ENCODE results near the gene VAC14. TPM values are rescaled to one million over a fixed set of nuclear protein-coding genes. Genes with fewer than 3 reads are reported as not detected.
"Not testable (repeated sequence)": the region's sequence is repeated elsewhere in the genome, so short reads cannot be mapped to it uniquely, and the experiment has no call there.

Gene VAC14
- total RNA-seq, 4 donors from 2014 or later: 31.1 to 47.0 (median 37.0) TPM

GRCh38 chr16:70746708-70747424, 54.1 kb downstream of the VAC14 start:
- Histone ChIP-seq H3K27me3 (no peaks in the 10 kb centered on the region), H3K9me3 (no peaks in the 10 kb centered on the region), H3K36me3 (peaks cover 0 to 29% (median 18%) of the 10 kb centered on the region in 4 donors), H3K27ac (replicated peaks in 1 of 4) (peak overlapping the region; percentile 83 to 91 (median 86)), H3K4me3 (no peak overlapping the region), H3K4me1 (peaks cover 58 to 82% (median 80%) of the 10 kb centered on the region in 4 donors)
- WGBS: 51% methylated on average over 15 of the region's 15 CpGs
- TF ChIP-seq EP300 (IDR thresholded peaks at IDR 0.05) (no peak), POLR2AphosphoS5 (IDR thresholded peaks at IDR 0.05) (peak; percentile 55 to 63)
- intact Hi-C loops (cut with DNase I): no loop called here
- peak; percentile 96 for DNase-seq (ENCODE audit: extremely low spot score)

- Histone ChIP-seq H3K4me3 (no peak overlapping the region), H3K36me3 (peaks cover 0 to 34% (median 22%) of the 10 kb centered on the region in 4 donors), H3K27ac (replicated peaks in 1 of 4) (peak overlapping the region; percentile 83 to 91 (median 86)), H3K27me3 (no peaks in the 10 kb centered on the region), H3K9me3 (no peaks in the 10 kb centered on the region), H3K4me1 (peaks cover 51 to 81% (median 75%) of the 10 kb centered on the region in 4 donors)
- TF ChIP-seq EP300 (IDR thresholded peaks at IDR 0.05) (no peak), POLR2AphosphoS5 (IDR thresholded peaks at IDR 0.05) (peak in 1 of 2 donors; percentile 62)
- DNase-seq (ENCODE audit: extremely low spot score): peak; percentile 96
- WGBS: 14% methylated on average over 10 of the region's 12 CpGs
- intact Hi-C loops (cut with DNase I): no loop called here
These were observed 54.8 kb downstream of the VAC14 start for GRCh38 chr16:70746040-70746707.

GRCh38 chr16:70745536-70746025, 55.4 kb downstream of the VAC14 start:
- peaks cover 45 to 81% (median 74%) of the 10 kb centered on the region in 4 donors for H3K4me1 ChIP-seq
- DNase-seq (ENCODE audit: extremely low spot score): no peak
- no peaks in the 10 kb centered on the region for H3K27me3 ChIP-seq
- H3K27ac ChIP-seq (replicated peaks in 1 of 4): peak overlapping the region; percentile 83 to 91 (median 86)
- WGBS: 96% methylated on average over 4 of the region's 6 CpGs
- intact Hi-C loops (cut with DNase I): no loop called here
- no peak overlapping the region for H3K4me3 ChIP-seq
- H3K36me3 ChIP-seq: peaks cover 0 to 40% (median 26%) of the 10 kb centered on the region in 4 donors
- H3K9me3 ChIP-seq: no peaks in the 10 kb centered on the region
- TF ChIP-seq CTCF (IDR thresholded peaks at IDR 0.05) (no peak), EP300 (IDR thresholded peaks at IDR 0.05) (no peak), POLR2A (IDR thresholded peaks at IDR 0.05; ENCODE audit: low read depth) (no peak), POLR2AphosphoS5 (IDR thresholded peaks at IDR 0.05) (no peak)

- DNase-seq (ENCODE audit: extremely low spot score): no peak
- Histone ChIP-seq H3K9me3 (no peaks in the 10 kb centered on the region), H3K27me3 (no peaks in the 10 kb centered on the region), H3K4me1 (peaks cover 38 to 72% (median 64%) of the 10 kb centered on the region in 4 donors), H3K4me3 (no peak overlapping the region), H3K36me3 (peaks cover 0 to 40% (median 27%) of the 10 kb centered on the region in 4 donors), H3K27ac (replicated peaks in 1 of 4) (peak overlapping the region in 2 of 4 donors; percentile 42 to 91)
- no peak for TF ChIP-seq CTCF (IDR thresholded peaks at IDR 0.05)
- TF ChIP-seq POLR2AphosphoS5 (IDR thresholded peaks at IDR 0.05): no peak
- TF ChIP-seq POLR2A (IDR thresholded peaks at IDR 0.05; ENCODE audit: low read depth): no peak
- no peak for TF ChIP-seq EP300 (IDR thresholded peaks at IDR 0.05)
- WGBS: 90% methylated on average over 2 of the region's 9 CpGs
- intact Hi-C loops (cut with DNase I): no loop called here
These were observed 56.6 kb downstream of the VAC14 start for GRCh38 chr16:70744366-70744765.

GRCh38 chr16:70743791-70744190, 57.2 kb downstream of the VAC14 start:
- WGBS: 68% methylated on average over 8 of the region's 10 CpGs
- H3K4me3 ChIP-seq: no peak overlapping the region
- no peaks in the 10 kb centered on the region for H3K9me3 ChIP-seq
- intact Hi-C loops (cut with DNase I): no loop called here
- no peaks in the 10 kb centered on the region for H3K27me3 ChIP-seq
- DNase-seq (ENCODE audit: extremely low spot score): no peak
- H3K4me1 ChIP-seq: peaks cover 39 to 74% (median 66%) of the 10 kb centered on the region in 4 donors
- TF ChIP-seq POLR2A (IDR thresholded peaks at IDR 0.05; ENCODE audit: low read depth): no peak
- no peak for TF ChIP-seq POLR2AphosphoS5 (IDR thresholded peaks at IDR 0.05)
- TF ChIP-seq EP300 (IDR thresholded peaks at IDR 0.05): no peak
- TF ChIP-seq CTCF (IDR thresholded peaks at IDR 0.05): no peak
- H3K27ac ChIP-seq (replicated peaks in 1 of 4): peak overlapping the region in 2 of 4 donors; percentile 42 to 91
- peaks cover 0 to 40% (median 27%) of the 10 kb centered on the region in 4 donors for H3K36me3 ChIP-seq

- H3K4me3 ChIP-seq; DNase-seq (ENCODE audit: extremely low spot score); H3K9me3 ChIP-seq; H3K27ac ChIP-seq (replicated peaks in 1 of 4); H3K27me3 ChIP-seq; intact Hi-C loops (cut with DNase I): not testable (repeated sequence)
- peaks cover 0 to 40% (median 27%) of the 10 kb centered on the region in 4 donors for H3K36me3 ChIP-seq
- WGBS: 98% methylated on average over 9 of the region's 9 CpGs
- peaks cover 39 to 76% (median 66%) of the 10 kb centered on the region in 4 donors for H3K4me1 ChIP-seq
These were observed 58.0 kb downstream of the VAC14 start for GRCh38 chr16:70742967-70743366.

Data from esophagus muscularis mucosa (tissue), 4 donors.